PFSK-1 (cell line): ENCODE results near the gene HPD.

Experiments used
- POLR2AphosphoS5 ChIP-seq: IDR thresholded peaks from 2 replicates; pipeline ENCODE4 v1.6.1; 2012; ENCODE audit warnings: low read depth, mild to moderate bottlenecking, control low read depth, low read length, moderate library complexity
- SIN3A ChIP-seq: IDR thresholded peaks from 2 replicates; pipeline ENCODE4 v1.6.1; 2012; ENCODE audit warnings: mild to moderate bottlenecking, low read length, moderate library complexity, borderline replicate concordance; ENCODE audit not compliant: insufficient read depth
- TAF1 ChIP-seq: IDR thresholded peaks from 2 replicates; pipeline ENCODE4 v1.6.1; 2012; ENCODE audit warnings: low read length, control low read depth, borderline replicate concordance; ENCODE audit not compliant: insufficient read depth
- TF ChIP-seq, protein P1 (sequence below), 2 experiments: IDR thresholded peaks; 2 replicates each; pipeline versions ENCODE4 v1.6.1 to v1.8.0; 2011 to 2012; ENCODE audit warnings: low read depth in 2 of 2, low read length in 2 of 2, control low read depth in 1 of 2, inconsistent platforms in 1 of 2, mild to moderate bottlenecking in 1 of 2, moderate library complexity in 1 of 2; ENCODE audit not compliant: insufficient read depth in 1 of 2

DNA sequence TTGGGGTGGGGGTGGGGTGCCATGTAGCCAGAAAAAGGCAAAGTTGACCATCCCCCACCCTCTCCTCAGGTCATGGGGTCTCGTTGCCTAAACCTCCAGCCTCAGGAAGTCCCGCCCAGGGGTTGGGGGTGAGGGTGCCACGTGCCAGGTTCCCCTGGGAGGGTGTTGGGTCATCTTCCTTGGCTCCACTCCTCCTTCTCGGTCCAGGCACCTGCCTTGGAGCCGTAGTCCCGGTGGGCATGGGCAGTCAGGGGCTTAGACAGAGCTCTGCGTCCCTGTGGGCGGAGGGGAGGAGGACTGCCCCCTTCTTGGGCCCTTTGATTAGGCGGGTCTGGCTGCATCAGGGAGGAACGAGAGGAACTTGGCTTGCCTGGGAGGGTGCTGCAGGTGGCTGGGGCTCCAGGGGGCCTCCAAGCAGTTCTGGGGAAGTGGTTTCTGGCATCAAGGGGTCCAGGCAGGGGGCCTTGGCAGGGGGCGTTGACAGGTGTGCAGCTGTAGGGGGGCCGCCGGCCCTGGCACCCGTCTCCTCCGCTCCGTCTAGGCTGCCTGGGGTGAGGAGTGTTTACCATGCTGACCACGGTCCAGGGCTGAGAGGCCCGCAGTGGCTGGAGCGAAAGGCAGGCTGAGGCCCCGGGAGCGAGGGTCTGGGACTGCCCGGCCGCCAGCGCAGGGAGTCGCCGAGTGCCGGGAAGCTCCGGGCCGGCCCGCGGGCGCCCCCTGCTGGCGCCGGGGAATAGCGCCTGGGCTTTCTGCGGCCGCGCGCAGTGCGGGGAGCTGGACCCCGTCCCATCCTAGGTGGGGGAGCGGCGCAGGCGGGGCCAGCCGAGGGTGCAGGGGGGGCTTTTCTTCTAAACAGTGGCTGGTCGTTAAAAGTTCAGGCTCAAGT, 47.0 kb downstream of the HPD start:
- no peak for TF ChIP-seq TAF1
- TF ChIP-seq POLR2AphosphoS5 = no peak; the same call in 1 of the 2 replicates
- TF ChIP-seq, protein P1, sequence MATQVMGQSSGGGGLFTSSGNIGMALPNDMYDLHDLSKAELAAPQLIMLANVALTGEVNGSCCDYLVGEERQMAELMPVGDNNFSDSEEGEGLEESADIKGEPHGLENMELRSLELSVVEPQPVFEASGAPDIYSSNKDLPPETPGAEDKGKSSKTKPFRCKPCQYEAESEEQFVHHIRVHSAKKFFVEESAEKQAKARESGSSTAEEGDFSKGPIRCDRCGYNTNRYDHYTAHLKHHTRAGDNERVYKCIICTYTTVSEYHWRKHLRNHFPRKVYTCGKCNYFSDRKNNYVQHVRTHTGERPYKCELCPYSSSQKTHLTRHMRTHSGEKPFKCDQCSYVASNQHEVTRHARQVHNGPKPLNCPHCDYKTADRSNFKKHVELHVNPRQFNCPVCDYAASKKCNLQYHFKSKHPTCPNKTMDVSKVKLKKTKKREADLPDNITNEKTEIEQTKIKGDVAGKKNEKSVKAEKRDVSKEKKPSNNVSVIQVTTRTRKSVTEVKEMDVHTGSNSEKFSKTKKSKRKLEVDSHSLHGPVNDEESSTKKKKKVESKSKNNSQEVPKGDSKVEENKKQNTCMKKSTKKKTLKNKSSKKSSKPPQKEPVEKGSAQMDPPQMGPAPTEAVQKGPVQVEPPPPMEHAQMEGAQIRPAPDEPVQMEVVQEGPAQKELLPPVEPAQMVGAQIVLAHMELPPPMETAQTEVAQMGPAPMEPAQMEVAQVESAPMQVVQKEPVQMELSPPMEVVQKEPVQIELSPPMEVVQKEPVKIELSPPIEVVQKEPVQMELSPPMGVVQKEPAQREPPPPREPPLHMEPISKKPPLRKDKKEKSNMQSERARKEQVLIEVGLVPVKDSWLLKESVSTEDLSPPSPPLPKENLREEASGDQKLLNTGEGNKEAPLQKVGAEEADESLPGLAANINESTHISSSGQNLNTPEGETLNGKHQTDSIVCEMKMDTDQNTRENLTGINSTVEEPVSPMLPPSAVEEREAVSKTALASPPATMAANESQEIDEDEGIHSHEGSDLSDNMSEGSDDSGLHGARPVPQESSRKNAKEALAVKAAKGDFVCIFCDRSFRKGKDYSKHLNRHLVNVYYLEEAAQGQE (IDR thresholded peaks at IDR 0.05; ENCODE audit: insufficient read depth in 1 of 2, low read depth in 2 of 2, low read length in 2 of 2) = no peak
- no peak for TF ChIP-seq SIN3A
